Endothelial cell of umbilical vein (primary cell): ENCODE results near the gene LITAF. TPM values are rescaled to one million over a fixed set of nuclear protein-coding genes. Genes with fewer than 3 reads are reported as not detected.

Experiments
- BruUV-seq: library from RNA; stranded (reverse); fragments of 400-500 nt; replicated peaks from 2 replicates; lab custom pipeline; 2021; lab: Mats Ljungman, UMichigan
- CTCF ChIA-PET: fragments of 300-600, 350-600 bp; sonication (Branson Sonifier 250); formaldehyde crosslinking; loops from one replicate; lab custom pipeline; 2021; ENCODE audit warnings: antibody characterized with exemption, inconsistent platforms; lab: Charles Lee
- POLR2A ChIA-PET: fragments of 300-600, 350-600 bp; sonication (Branson Sonifier 250); formaldehyde crosslinking; loops from one replicate; lab custom pipeline; 2021; ENCODE audit warnings: antibody characterized with exemption, inconsistent platforms; lab: Charles Lee
- DNase-seq: peaks from one replicate; pipeline ENCODE4 v3.0.0-alpha.2; 2011; ENCODE audit warnings: low read depth, low spot score
- FAIRE-seq: peaks from 2 replicates; lab custom pipeline; 2011; peaks lifted over from hg19 to GRCh38; lab: Jason Lieb, UNC
- H2AFZ ChIP-seq: 2 replicates; pipeline ENCODE4 v1.6.0; 2012; ENCODE audit warnings: low read depth, low read length, control low read depth, inconsistent platforms
- H3K27ac ChIP-seq: 2 replicates; pipeline ENCODE4 v1.5.1; 2011; ENCODE audit warnings: low read depth, mild to moderate bottlenecking, control low read depth, low read length, moderate library complexity; ENCODE audit not compliant: insufficient read depth
- H3K27me3 ChIP-seq, 2 experiments: 2 replicates each; pipeline versions ENCODE4 v1.6.0 to v1.6.1; 2011; ENCODE audit warnings: low read length in 2 of 2, mixed read lengths in 1 of 2; ENCODE audit not compliant: control insufficient read depth in 2 of 2, insufficient read depth in 2 of 2
- H3K36me3 ChIP-seq, 2 experiments: 2 replicates in 1 of 2; 3 replicates in 1 of 2; pipeline ENCODE4 v1.5.1; 2011; ENCODE audit warnings: low read length in 2 of 2, mild to moderate bottlenecking in 1 of 2, moderate library complexity in 1 of 2; ENCODE audit not compliant: control insufficient read depth in 2 of 2, insufficient read depth in 2 of 2; ENCODE audit errors: extremely low read depth in 1 of 2
- H3K4me1 ChIP-seq: 3 replicates; pipeline ENCODE4 v1.5.1; 2011; ENCODE audit warnings: mild to moderate bottlenecking, low read length; ENCODE audit not compliant: control insufficient read depth, insufficient read depth; ENCODE audit errors: extremely low read depth
- H3K4me2 ChIP-seq: 2 replicates; pipeline ENCODE4 v1.6.1; 2011; ENCODE audit warnings: low read length, control low read depth, mixed read lengths; ENCODE audit not compliant: insufficient read depth
- H3K4me3 ChIP-seq, 3 experiments: fragments of 200-600 bp in 1 of 3; sonication (generic), shearing (Covaris generic) in 1 of 3; replicated peaks in 1 of 3; 2 replicates each; pipeline ENCODE4 v1.5.1; 2011 to 2016; ENCODE audit warnings: control low read depth in 3 of 3, low read length in 3 of 3, mild to moderate bottlenecking in 2 of 3, inconsistent platforms in 1 of 3, low read depth in 1 of 3, moderate library complexity in 1 of 3; ENCODE audit not compliant: insufficient read depth in 1 of 3
- H3K79me2 ChIP-seq: 2 replicates; pipeline ENCODE4 v1.6.0; 2012; ENCODE audit warnings: low read length, inconsistent platforms; ENCODE audit not compliant: control insufficient read depth, insufficient read depth
- H3K9ac ChIP-seq: replicated peaks from 2 replicates; pipeline ENCODE3; 2011; ENCODE audit warnings: low read length, control low read depth; ENCODE audit not compliant: insufficient read depth; ENCODE audit errors: extremely low read depth
- H3K9me1 ChIP-seq: replicated peaks from 3 replicates; pipeline ENCODE4 v1.6.0; 2011; ENCODE audit warnings: mild to moderate bottlenecking, low read length; ENCODE audit not compliant: control insufficient read depth, insufficient read depth; ENCODE audit errors: extremely low read depth
- H3K9me3 ChIP-seq: replicated peaks from 2 replicates; pipeline ENCODE4 v1.5.1; 2012; ENCODE audit warnings: low read length, inconsistent platforms; ENCODE audit not compliant: control insufficient read depth, insufficient read depth
- H4K20me1 ChIP-seq: replicated peaks from 2 replicates; pipeline ENCODE3; 2011; ENCODE audit warnings: mild to moderate bottlenecking, low read length; ENCODE audit not compliant: control insufficient read depth, insufficient read depth; ENCODE audit errors: extremely low read depth
- EZH2 ChIP-seq: IDR thresholded peaks from 2 replicates; pipeline ENCODE4 v1.6.1; 2012; ENCODE audit warnings: borderline replicate concordance, low read depth, mild to moderate bottlenecking, moderate library complexity, low read length, inconsistent platforms; ENCODE audit not compliant: severe bottlenecking
- FOS ChIP-seq: IDR thresholded peaks from 2 replicates; pipeline ENCODE4 v1.6.1; 2011; ENCODE audit warnings: mild to moderate bottlenecking, low read length, moderate library complexity, borderline replicate concordance; ENCODE audit not compliant: insufficient read depth
- GATA2 ChIP-seq: IDR thresholded peaks from 2 replicates; pipeline ENCODE4 v1.7.0; 2011; ENCODE audit warnings: low read depth, mild to moderate bottlenecking, moderate library complexity, mixed read lengths, low read length; ENCODE audit not compliant: insufficient read length, insufficient read depth
- JUN ChIP-seq: IDR thresholded peaks from 2 replicates; pipeline ENCODE4 v1.6.1; 2011; ENCODE audit warnings: borderline replicate concordance, low read depth; ENCODE audit not compliant: insufficient read length, insufficient read depth
- MYC ChIP-seq: IDR thresholded peaks from one replicate; pipeline ENCODE4 v1.6.1; 2011; ENCODE audit warnings: mild to moderate bottlenecking, low read depth, low read length
- POLR2A ChIP-seq: IDR thresholded peaks from 2 replicates; pipeline ENCODE4 v1.6.1; 2012; ENCODE audit warnings: low read depth, mild to moderate bottlenecking, control low read depth, low read length
- POLR2AphosphoS5 ChIP-seq: IDR thresholded peaks from 2 replicates; pipeline ENCODE4 v1.6.1; 2012; ENCODE audit warnings: low read depth, mild to moderate bottlenecking, control low read depth, low read length, moderate library complexity; ENCODE audit not compliant: insufficient read depth
- dilution Hi-C: fragments of 300-500 bp; cut with MboI; formaldehyde crosslinking; loops from one replicate; pipeline ENCODE4 v1.15.0; 2019; ENCODE audit warnings: low sequenced_read_pairs; ENCODE audit not compliant: extremely low pct_ligation_motif_present
- intact Hi-C: fragments of 100-400 bp; cut with micrococcal nuclease; formaldehyde crosslinking; loops from one replicate; pipeline ENCODE4 v1.10.0; 2022
- polyA plus RNA-seq, 4 experiments: library from polyadenylated mRNA; depleted of rRNA in 3 of 4; stranded (reverse) in 3 of 4; unstranded in 1 of 4; fragments of >200 nt; gene quantifications; 2 replicates each; pipeline versions ENCODE4 v1.2.1 to v1.2.3, GENCODE V29; 2011 to 2012; ENCODE audit warnings: missing spikeins in 1 of 4
- total RNA-seq: library from RNA; stranded (reverse); gene quantifications from 2 replicates; pipeline ENCODE4 v1.2.3, GENCODE V29; 2021
- TF ChIP-seq, protein P1 (sequence below), 2 donors: IDR thresholded peaks; 1 replicate in 1 of 2; 2 replicates in 1 of 2; pipeline ENCODE4 v1.5.1; 2011; ENCODE audit warnings: low read length in 2 of 2, mild to moderate bottlenecking in 2 of 2, moderate library complexity in 2 of 2, control low read depth in 1 of 2, inconsistent platforms in 1 of 2, low read depth in 1 of 2; ENCODE audit not compliant: insufficient read depth in 1 of 2; ENCODE audit errors: extremely low read depth in 1 of 2
- TF ChIP-seq, protein P2 (sequence below): IDR thresholded peaks from 2 replicates; pipeline ENCODE4 v1.6.1; 2011; ENCODE audit not compliant: insufficient read depth, insufficient read length

LITAF gene
- total and polyA plus RNA-seq, 2 donors (not counting 3 experiments of a cell fraction or from before 2014, with no cell fraction given) = 15.2 to 27.2 TPM

DNA sequence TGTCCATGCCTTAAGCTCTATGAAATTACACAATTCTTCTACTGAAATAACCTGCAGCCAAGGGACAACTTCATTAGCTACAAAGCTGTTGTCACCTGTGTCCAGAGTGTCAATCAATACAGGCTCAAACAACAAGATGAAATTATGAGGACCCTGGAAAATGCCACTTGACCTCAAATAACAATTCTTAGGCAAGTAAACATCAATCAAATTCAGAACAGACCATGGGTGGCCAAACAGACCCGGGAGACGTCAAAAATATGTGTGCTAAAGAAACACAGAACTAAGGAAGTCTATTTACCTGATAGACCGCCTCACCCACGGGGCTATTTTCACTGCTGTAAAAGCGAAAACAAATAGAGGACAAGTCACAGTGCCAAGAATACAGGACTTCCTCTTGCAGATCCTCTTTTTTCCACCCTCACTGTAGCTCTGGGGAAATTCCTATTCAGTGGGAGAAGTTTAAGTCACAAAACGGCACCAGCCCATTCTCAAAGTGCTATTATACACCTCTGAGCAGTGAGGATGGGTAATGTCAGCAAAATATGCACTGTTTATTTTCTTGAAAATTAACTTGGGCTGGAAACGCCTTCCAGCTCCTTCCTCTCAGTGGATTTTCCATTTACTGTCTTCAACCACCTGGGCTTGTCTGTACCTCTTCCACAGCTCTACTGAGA lies 2.7 kb downstream of the LITAF start:
- Histone ChIP-seq H3K27ac (no peak overlapping the region), H4K20me1 (no peaks in the 10 kb centered on the region), H3K36me3 (no peaks in the 10 kb centered on the region), H3K27me3 (peaks cover 5 to 13% of the 10 kb centered on the region in 2 experiments), H3K9me1 (no peaks in the 10 kb centered on the region), H3K4me2 (no peak overlapping the region), H3K4me1 (peaks cover 5% of the 10 kb centered on the region), H2AFZ (no peak overlapping the region), H3K79me2 (no peaks in the 10 kb centered on the region), H3K4me3 (no peak overlapping the region), H3K9ac (no peak overlapping the region), H3K9me3 (no peaks in the 10 kb centered on the region)
- POLR2A ChIA-PET = no interaction called here
- dilution Hi-C loops (no loop called here), intact Hi-C loops (no loop called here)
- CTCF ChIA-PET = interaction anchor here (0.7 to 2.0 kb wide), 4 partner anchors 8 to 177 kb away, joined by 3 to 9 read pairs (median 4); no protein-coding TSS in a partner anchor
- TF ChIP-seq POLR2AphosphoS5 (no peak), FOS (no peak), JUN (no peak), EZH2 (no peak), GATA2 (no peak), MYC (no peak), POLR2A (no peak)
- TF ChIP-seq, protein P1, sequence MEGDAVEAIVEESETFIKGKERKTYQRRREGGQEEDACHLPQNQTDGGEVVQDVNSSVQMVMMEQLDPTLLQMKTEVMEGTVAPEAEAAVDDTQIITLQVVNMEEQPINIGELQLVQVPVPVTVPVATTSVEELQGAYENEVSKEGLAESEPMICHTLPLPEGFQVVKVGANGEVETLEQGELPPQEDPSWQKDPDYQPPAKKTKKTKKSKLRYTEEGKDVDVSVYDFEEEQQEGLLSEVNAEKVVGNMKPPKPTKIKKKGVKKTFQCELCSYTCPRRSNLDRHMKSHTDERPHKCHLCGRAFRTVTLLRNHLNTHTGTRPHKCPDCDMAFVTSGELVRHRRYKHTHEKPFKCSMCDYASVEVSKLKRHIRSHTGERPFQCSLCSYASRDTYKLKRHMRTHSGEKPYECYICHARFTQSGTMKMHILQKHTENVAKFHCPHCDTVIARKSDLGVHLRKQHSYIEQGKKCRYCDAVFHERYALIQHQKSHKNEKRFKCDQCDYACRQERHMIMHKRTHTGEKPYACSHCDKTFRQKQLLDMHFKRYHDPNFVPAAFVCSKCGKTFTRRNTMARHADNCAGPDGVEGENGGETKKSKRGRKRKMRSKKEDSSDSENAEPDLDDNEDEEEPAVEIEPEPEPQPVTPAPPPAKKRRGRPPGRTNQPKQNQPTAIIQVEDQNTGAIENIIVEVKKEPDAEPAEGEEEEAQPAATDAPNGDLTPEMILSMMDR (IDR thresholded peaks at IDR 0.05; ENCODE audit: extremely low read depth in 1 of 2, insufficient read depth in 1 of 2, low read depth in 1 of 2, low read length in 2 of 2) = no peak
- TF ChIP-seq, protein P2, sequence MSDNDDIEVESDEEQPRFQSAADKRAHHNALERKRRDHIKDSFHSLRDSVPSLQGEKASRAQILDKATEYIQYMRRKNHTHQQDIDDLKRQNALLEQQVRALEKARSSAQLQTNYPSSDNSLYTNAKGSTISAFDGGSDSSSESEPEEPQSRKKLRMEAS = no peak
- no TSS peak for BruUV-seq
- FAIRE-seq (no peak), DNase-seq (no peak)
